GM18520 (cell line): ENCODE measurements around the gene AP3S1.
"Not testable (repeated sequence)": the region's sequence is repeated elsewhere in the genome, so short reads cannot be mapped to it uniquely, and the experiment has no call there.

Source experiments
- ATAC-seq: cut with Tn5 transposase; IDR thresholded peaks from one replicate; pipeline ENCODE4 v1.9.1; 2021; ENCODE audit not compliant: unreplicated experiment

Gene AP3S1

GRCh38 chr5:115841382-115842088 is at the start of gene AP3S1, which contains the start of gene ATG12:
Gene AP3S1, plus strand, starts transcription at chr5:115841935. Its CDS starts 103 bp downstream, at chr5:115842038.
Gene ATG12, minus strand, starts transcription at chr5:115841565. Its CDS starts 13 bp downstream, at chr5:115841552.
- ATAC-seq, result peak; percentile 82

DNA sequence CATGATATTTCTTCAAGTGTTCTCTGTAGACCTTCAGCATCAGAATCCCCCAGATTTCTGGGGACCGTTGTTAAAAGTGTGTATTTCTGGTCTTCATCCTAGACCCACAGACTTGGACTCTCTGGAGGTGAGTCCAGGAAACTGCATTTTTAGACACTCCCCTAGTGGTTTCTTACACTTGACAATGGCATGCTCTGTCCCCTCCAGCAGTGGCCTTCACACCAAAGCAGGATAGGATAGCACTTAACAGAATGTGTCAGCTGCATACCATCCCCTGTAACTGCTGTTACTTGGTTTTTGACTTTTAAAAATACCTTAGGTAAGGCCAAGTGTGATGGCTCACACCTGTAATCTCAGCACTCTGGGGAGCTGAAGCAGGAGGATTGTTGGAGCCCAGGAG is 46.0 kb upstream of the AP3S1 start:
- no peak for ATAC-seq

DNA sequence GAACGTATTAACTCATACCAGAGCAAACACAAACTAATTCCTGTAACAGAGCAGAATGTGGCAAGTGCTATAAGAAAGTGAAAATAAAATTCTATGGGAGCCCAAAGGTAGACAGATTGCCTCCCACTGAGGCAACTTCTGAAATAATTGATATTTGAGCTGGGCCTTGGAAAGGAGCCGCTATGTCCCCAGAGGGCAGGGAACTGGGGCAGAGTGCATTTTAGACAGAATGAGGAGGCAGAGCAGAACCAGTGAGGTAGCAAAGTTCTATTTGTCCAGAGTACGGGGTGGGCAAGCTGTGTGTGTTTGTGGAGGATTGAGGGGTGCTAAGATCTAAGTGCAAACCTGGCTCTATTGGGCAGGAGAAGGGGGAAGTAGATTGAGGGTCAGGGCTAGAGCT is 45.1 kb upstream of the AP3S1 start:
- ATAC-seq, result no peak

DNA sequence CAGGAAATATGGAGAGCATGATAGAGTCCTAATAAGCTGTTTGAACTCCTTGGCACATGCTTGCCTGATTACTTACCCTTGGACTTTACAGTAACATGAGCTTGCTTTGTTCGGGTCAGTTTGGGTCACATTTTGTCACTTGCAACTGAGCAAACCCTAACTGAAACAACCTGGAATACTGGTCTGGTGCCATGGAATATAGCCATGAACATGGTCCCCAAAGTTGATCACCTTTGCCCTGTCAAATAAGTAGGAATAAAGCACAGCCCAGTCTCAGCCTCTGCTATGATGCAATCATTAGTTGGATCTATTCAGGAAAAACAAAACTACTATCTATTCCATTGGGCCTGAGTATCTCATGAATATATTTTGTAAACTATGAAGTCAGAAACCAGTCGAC is 43.5 kb upstream of the AP3S1 start:
- ATAC-seq, result no peak

GRCh38 chr5:115800108-115800507 is 41.6 kb upstream of the AP3S1 start:
- ATAC-seq, result no peak

DNA sequence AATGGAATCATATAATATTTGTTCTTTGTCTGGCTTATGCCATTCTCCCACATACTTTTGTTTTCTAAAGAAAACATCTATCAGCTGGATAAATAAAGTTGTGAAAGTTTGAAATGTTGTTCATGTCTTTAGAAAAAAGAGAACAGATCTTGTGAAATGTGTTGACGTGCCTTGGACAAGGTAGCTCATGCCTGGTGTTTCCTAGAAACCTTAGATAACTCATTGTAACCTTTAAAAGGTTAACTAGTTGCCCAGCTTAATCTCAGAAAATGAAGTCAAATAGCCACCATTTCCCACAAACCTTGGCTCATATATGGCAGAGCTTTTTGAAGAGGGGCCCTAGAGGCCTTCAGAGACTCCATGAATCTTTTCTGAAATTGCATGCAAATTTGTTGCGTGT is 40.6 kb upstream of the AP3S1 start:
- no peak for ATAC-seq

DNA sequence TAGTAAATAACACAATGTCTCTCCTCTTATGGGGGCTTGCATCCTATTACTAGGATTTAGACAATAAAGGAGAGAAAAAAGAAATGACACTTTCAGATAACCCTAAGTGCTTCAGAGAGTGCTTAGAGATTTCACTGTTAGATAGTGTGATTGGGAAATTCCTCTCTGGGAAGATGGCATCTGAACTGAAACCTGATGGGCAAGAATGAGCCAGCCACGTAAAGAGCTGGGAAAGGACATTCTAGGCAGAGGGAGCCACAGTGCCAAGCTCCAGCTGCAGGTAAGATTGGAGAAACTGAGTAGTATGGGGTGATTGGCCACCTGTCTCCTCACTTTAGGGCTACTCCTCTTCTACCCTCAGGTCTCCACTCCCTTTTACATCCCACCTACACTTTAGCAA is 39.8 kb upstream of the AP3S1 start:
- ATAC-seq, result no peak

GRCh38 chr5:115806986-115807653 is 34.6 kb upstream of the AP3S1 start:
- ATAC-seq, result no peak

DNA sequence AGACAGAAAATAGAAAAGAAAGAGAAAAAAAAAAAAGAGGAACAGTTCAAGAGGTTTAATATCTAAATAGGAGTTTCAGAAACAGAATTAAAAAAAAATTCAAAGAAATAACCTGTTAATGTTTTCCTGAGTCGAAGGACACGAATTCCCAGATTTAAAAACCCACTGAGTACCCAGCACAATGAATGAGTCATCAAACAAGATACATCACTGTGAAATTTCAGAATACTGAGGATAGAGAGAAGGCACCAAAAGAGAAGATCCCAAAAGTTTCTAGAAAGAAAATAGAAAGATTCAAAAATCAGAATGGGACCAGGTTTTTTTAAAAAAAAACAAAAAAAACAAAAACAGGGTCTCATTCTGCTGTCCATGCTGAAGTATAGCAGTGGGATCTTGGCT is 34.1 kb upstream of the AP3S1 start:
- ATAC-seq, result no peak

GRCh38 chr5:115808066-115808465 is 33.7 kb upstream of the AP3S1 start:
- ATAC-seq, result not testable (repeated sequence)

- no peak for ATAC-seq
Observed at GRCh38 chr5:115809946-115810345, 31.8 kb upstream of the AP3S1 start.

DNA sequence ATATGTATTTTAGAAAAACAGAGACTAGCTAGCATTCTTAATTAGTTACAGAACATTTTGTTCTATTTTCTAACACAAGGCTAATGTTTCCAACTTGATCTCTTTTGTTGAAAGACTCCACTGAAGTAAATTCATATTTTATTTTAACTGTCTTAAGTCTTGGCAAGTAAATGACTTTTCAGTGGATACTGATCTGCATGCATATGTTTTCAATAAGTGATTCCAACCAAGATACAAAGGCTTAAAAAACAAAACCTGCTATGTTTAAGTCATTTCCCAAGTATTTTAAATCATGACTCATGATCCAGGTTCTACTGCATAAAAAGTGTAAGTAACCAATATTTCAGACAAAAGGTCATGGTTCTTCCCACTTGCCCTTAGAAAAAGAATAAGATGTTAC is 31.0 kb upstream of the AP3S1 start:
- no peak for ATAC-seq

DNA sequence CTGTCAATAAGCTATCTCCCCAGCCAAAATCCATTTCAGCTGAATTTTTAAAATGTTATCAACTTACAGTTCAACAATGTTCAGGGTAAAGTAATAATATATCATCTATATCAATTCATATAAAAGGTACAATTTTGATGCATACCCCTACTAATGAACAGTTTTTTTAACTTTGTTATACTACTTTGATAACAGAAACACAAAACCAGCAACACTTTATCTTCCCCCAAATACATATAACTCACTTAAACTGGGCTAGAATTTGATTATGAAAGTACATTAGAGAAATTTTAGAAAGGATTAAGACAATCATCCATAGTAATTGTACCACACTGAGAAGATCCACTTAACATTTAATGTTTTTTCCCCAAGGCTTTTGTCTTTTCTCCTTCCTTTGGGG is 30.3 kb upstream of the AP3S1 start:
- no peak for ATAC-seq

GRCh38 chr5:115812372-115812771 is 29.4 kb upstream of the AP3S1 start:
- no peak for ATAC-seq

GRCh38 chr5:115813719-115814118 is 28.0 kb upstream of the AP3S1 start:
- ATAC-seq, result no peak

DNA sequence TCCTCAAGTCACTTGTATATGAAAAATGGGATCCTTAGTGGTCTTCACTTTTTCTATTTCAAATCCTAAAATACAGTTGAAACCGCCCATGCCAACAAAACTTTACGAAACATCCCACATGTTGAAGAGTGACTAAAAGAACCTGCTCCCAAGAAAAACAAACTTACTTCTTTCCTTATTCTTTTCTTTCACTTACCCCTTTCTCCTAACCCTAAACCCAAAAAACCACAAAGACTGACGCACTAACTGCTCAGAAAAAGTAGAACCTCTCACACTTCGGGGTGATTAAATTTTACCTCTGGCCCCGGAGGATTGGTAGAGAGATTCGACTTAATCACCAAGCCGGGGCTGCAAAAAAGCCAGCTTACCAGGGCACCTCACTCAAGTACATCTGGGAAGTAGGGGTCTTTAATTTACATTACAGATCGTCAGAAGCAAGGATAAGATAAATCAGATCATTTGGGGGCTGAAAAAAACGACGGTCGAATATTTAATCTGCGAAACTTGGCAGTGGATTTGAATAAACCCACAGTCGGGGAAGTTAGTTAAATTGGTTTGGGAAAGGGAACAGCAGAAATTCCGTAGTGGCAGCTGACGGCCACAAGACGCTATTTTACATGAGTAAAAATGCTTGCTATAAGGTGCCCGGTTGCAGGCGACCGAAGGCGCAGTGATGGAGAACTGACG is 26.6 kb upstream of the AP3S1 start:
- ATAC-seq, result no peak

DNA sequence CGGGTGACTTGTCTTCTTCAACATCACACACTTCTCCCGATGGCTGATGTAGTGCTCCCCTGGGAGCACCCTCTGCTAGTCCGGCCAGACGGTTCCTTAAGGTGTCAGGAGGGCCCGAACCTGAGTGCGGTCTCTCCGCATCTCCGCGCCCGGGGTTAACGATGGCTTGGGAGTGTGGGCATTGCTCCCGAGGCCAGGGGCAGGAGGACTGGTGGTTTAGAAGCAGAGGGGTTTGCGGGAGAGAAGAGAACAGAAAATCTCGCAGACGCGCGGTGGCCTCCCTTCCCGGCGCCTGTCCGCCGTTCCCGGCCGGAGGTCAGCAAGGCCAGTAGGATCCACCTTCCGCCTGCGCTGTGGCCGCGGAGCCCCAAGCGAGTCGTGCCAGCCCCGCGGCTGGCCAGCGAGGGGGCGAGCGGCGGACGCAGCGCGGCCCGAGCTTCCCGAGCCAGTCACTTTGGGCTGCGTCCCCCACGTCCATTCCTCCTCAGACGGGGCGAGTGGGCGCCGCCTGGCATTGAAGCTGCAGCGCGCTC is 26.0 kb upstream of the AP3S1 start:
- no peak for ATAC-seq

GRCh38 chr5:115816226-115817081 is 25.3 kb upstream of the AP3S1 start, which contains the start of gene CDO1:
Gene CDO1, minus strand, starts transcription at chr5:115816659. Its CDS starts 262 bp downstream, at chr5:115816397.
- no peak for ATAC-seq

- no peak for ATAC-seq
Observed at GRCh38 chr5:115817386-115817785, 24.3 kb upstream of the AP3S1 start.

- ATAC-seq, result no peak
Observed at GRCh38 chr5:115818821-115819220, 22.9 kb upstream of the AP3S1 start.

DNA sequence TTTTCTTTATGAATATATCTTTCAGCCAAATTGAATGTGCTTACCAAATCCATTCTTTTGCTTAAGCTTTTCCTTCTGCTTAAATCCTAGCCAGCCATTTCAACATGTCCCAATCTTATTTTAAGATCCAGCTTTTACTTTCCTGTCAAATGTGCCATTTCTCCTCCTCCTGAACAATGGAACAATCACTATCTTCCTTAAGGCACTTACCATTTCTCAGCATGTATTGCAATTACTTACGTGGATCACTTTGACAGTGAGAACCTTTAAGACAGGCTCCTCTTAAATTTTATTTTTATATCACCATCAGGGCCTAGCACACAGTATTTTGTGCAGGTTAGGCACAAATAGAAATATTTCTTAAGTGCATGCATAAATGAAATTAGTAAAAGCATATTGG is 20.9 kb upstream of the AP3S1 start:
- no peak for ATAC-seq
